Erythroblast (primary cell): ENCODE results near the gene DNAAF1.

Source experiments
- GATA1 ChIP-seq: IDR thresholded peaks from 2 replicates; pipeline ENCODE4 v1.6.1; 2011; ENCODE audit warnings: low read depth, mild to moderate bottlenecking, control low read depth, low read length, moderate library complexity
- POLR2A ChIP-seq: IDR thresholded peaks from 2 replicates; pipeline ENCODE4 v1.6.1; 2011; ENCODE audit warnings: mild to moderate bottlenecking, low read length

GRCh38 chr16:84183911-84184591, 38.9 kb downstream of the DNAAF1 start:
- TF ChIP-seq POLR2A (no peak), GATA1 (no peak)
